Tibial nerve (tissue), 4 donors: ENCODE results near the gene PSME3. TPM values are rescaled to one million over a fixed set of nuclear protein-coding genes. Genes with fewer than 3 reads are reported as not detected.

Experiments
- DNase-seq, 2 donors: peaks; one replicate each; pipeline ENCODE4 v3.0.0-alpha.2; 2019; ENCODE audit warnings: low spot score in 2 of 2
- H3K27ac ChIP-seq, 4 donors: fragments of 200-600 bp; sonication (generic) in 3 of 4; one replicate each; pipeline ENCODE4 v1.5.1; 2017 to 2019; ENCODE audit warnings: mild to moderate bottlenecking in 1 of 4
- H3K27me3 ChIP-seq, 2 donors: fragments of 200-600 bp; sonication (generic) in 1 of 2; one replicate each; pipeline versions ENCODE4 v1.5.1 to v1.6.0; 2017 to 2019
- H3K36me3 ChIP-seq, 3 donors: fragments of 200-600 bp; sonication (generic); one replicate each; pipeline ENCODE4 v1.5.1; 2018 to 2019
- H3K4me1 ChIP-seq, 4 donors: fragments of 200-600 bp; sonication (generic) in 3 of 4; one replicate each; pipeline ENCODE4 v1.5.1; 2017 to 2019
- H3K4me3 ChIP-seq, 4 donors: fragments of 200-600 bp; sonication (generic) in 3 of 4; one replicate each; pipeline ENCODE4 v1.5.1; 2017 to 2019; ENCODE audit warnings: mild to moderate bottlenecking in 1 of 4, moderate library complexity in 1 of 4
- H3K9me3 ChIP-seq, 4 donors: fragments of 200-600 bp; sonication (generic) in 3 of 4; one replicate each; pipeline ENCODE4 v1.5.1; 2017 to 2019
- CTCF ChIP-seq, 5 experiments: fragments of 200-600 bp in 3 of 5; fragments of 450-650 bp in 2 of 5; sonication (generic) in 3 of 5; IDR thresholded peaks; one replicate each; pipeline ENCODE4 v1.5.1; 2016 to 2019; ENCODE audit warnings: antibody characterized with exemption in 5 of 5, mild to moderate bottlenecking in 3 of 5, moderate library complexity in 2 of 5
- EP300 ChIP-seq, 2 donors: sonication (generic); formaldehyde crosslinking; IDR thresholded peaks; one replicate each; pipeline ENCODE4 v1.6.1; 2017; ENCODE audit warnings: antibody characterized with exemption in 2 of 2, mild to moderate bottlenecking in 1 of 2
- POLR2A ChIP-seq, 2 donors: fragments of 450-650 bp; IDR thresholded peaks; one replicate each; pipeline ENCODE4 v1.6.1; 2017; ENCODE audit warnings: antibody characterized with exemption in 2 of 2, mild to moderate bottlenecking in 2 of 2, moderate library complexity in 2 of 2
- WGBS, 2 donors: methylation state at CpG; one replicate each; pipeline ENCODE4 v1.1.5; 2018; 5-methylcytosine and 5-hydroxymethylcytosine counted together
- total RNA-seq, 4 donors: library from RNA; depleted of rRNA; stranded (reverse); fragments of >200 nt; gene quantifications; one replicate each; pipeline ENCODE4 v1.1.0, GENCODE V29; 2016

The PSME3 gene
- total RNA-seq, 4 donors from 2014 or later, result 42.2 to 86.7 (median 53.7) TPM

- H3K9me3 ChIP-seq, result no peaks in the 10 kb centered on the region
- no peak overlapping the region for H3K27ac ChIP-seq
- no peaks in the 10 kb centered on the region for H3K36me3 ChIP-seq
- no peak overlapping the region for H3K4me3 ChIP-seq
- DNase-seq, result no peak
- 36 to 40% methylated on average over 2 of the region's 2 CpGs for WGBS, 2 donors
- TF ChIP-seq POLR2A (IDR thresholded peaks at IDR 0.05), result no peak
- no peak for TF ChIP-seq CTCF (IDR thresholded peaks at IDR 0.05)
- no peak for TF ChIP-seq EP300 (IDR thresholded peaks at IDR 0.05)
- H3K4me1 ChIP-seq, result peaks cover 0 to 6% (median 3%) of the 10 kb centered on the region in 4 donors
- H3K27me3 ChIP-seq, result no peaks in the 10 kb centered on the region
Measured at GRCh38 chr17:42803074-42803883, 29.9 kb upstream of the PSME3 start.

GRCh38 chr17:42804918-42805367, 28.3 kb upstream of the PSME3 start:
- H3K4me1 ChIP-seq, result peaks cover 0 to 7% (median 0%) of the 10 kb centered on the region in 4 donors
- no peak for DNase-seq
- WGBS, 2 donors, result 72 to 92% methylated on average over 1 of the region's 1 CpG

GRCh38 chr17:42806249-42806648, 26.9 kb upstream of the PSME3 start:
- 95% methylated on average over 1 of the region's 1 CpG for WGBS, 2 donors
- DNase-seq, result no peak
- no peak overlapping the region for H3K27ac ChIP-seq
- H3K27me3 ChIP-seq, result no peaks in the 10 kb centered on the region
- H3K4me3 ChIP-seq, result no peak overlapping the region
- no peaks in the 10 kb centered on the region for H3K9me3 ChIP-seq
- H3K4me1 ChIP-seq, result peaks cover 0 to 7% (median 0%) of the 10 kb centered on the region in 4 donors
- peaks cover 0 to 22% (median 0%) of the 10 kb centered on the region in 3 donors for H3K36me3 ChIP-seq
- TF ChIP-seq POLR2A (IDR thresholded peaks at IDR 0.05) (no peak), EP300 (IDR thresholded peaks at IDR 0.05) (no peak), CTCF (IDR thresholded peaks at IDR 0.05) (no peak)

More at GRCh38 chr17:42804918-42805367, 28.3 kb upstream of the PSME3 start:
- no peak overlapping the region for H3K4me3 ChIP-seq
- peaks cover 0 to 12% (median 0%) of the 10 kb centered on the region in 3 donors for H3K36me3 ChIP-seq
- H3K9me3 ChIP-seq, result no peaks in the 10 kb centered on the region
- no peak overlapping the region for H3K27ac ChIP-seq
- no peaks in the 10 kb centered on the region for H3K27me3 ChIP-seq
- TF ChIP-seq CTCF (IDR thresholded peaks at IDR 0.05) (no peak), EP300 (IDR thresholded peaks at IDR 0.05) (no peak), POLR2A (IDR thresholded peaks at IDR 0.05) (no peak)

- no peak for TF ChIP-seq POLR2A (IDR thresholded peaks at IDR 0.05)
- peak in 1 of 2 donors; percentile 49 for TF ChIP-seq EP300 (IDR thresholded peaks at IDR 0.05)
- H3K27me3 ChIP-seq, result no peaks in the 10 kb centered on the region
- peak overlapping the region in 1 of 4 donors; percentile 37 for H3K27ac ChIP-seq
- DNase-seq, result peak; percentile 57 to 58
- H3K4me1 ChIP-seq, result peaks cover 0 to 16% (median 1%) of the 10 kb centered on the region in 4 donors
- no peaks in the 10 kb centered on the region for H3K9me3 ChIP-seq
- 34 to 56% methylated on average over 3 of the region's 3 CpGs for WGBS, 2 donors
- H3K4me3 ChIP-seq, result no peak overlapping the region
- peaks cover 0 to 50% (median 0%) of the 10 kb centered on the region in 3 donors for H3K36me3 ChIP-seq
Measured at GRCh38 chr17:42809250-42809649, 23.9 kb upstream of the PSME3 start.

GRCh38 chr17:42814633-42815399, 18.4 kb upstream of the PSME3 start:
- no peaks in the 10 kb centered on the region for H3K27me3 ChIP-seq
- H3K36me3 ChIP-seq, result peaks cover 0 to 92% (median 9%) of the 10 kb centered on the region in 3 donors
- peak overlapping the region in 3 of 4 donors; percentile 60 to 80 (median 73) for H3K27ac ChIP-seq
- H3K4me1 ChIP-seq, result peaks cover 0 to 31% (median 4%) of the 10 kb centered on the region in 4 donors
- 22 to 25% methylated on average over 8 of the region's 8 CpGs for WGBS, 2 donors
- TF ChIP-seq CTCF (IDR thresholded peaks at IDR 0.05), result no peak
- TF ChIP-seq EP300 (IDR thresholded peaks at IDR 0.05), result peak in 1 of 2 donors; percentile 50
- no peak for TF ChIP-seq POLR2A (IDR thresholded peaks at IDR 0.05)
- no peak overlapping the region for H3K4me3 ChIP-seq
- no peak for DNase-seq
- H3K9me3 ChIP-seq, result no peaks in the 10 kb centered on the region
